ENCODE results near the gene RRAS2. TPM values are rescaled to one million over a fixed set of nuclear protein-coding genes. Genes with fewer than 3 reads are reported as not detected.

Gene RRAS2
- total and polyA plus RNA-seq, 10 of the 15 experiments (the other 5 are each of a cell fraction or from before 2014, with no cell fraction given) = 26.9 to 72.4 (median 45.4) TPM

- TF ChIP-seq CUX1 (IDR thresholded peaks at IDR 0.05; ENCODE audit: insufficient replicate concordance, low read depth, low read length) (no peak), POLR2AphosphoS5 (IDR thresholded peaks at IDR 0.05; ENCODE audit: low read length) (no peak), KLF5 (IDR thresholded peaks at IDR 0.05; ENCODE audit: partially characterized antibody) (no peak), ESRRA (IDR thresholded peaks at IDR 0.05; ENCODE audit: low read length) (no peak)
Measured at GRCh38 chr11:14230407-14230806, 128.6 kb downstream of the RRAS2 start (continued).

DNA sequence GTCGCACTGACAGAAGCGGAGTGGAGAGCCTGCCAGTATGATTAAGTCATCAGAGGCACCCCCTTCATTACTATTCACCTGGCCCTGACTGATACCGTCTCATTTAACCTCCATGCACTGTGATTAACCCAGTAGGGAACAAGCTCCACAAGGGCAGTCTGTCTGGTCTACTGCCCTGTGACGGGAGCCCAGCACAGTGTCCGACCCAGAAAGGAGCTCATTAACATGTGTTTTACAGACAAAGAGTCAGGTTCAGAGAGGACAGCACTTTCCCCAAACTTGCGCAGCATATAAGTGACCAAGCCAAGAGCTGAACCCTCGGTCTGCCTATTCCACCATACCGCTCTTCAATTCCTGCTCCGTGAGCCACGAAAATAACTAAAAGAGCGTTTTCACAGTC, 129.5 kb downstream of the RRAS2 start:
- no peak for FAIRE-seq
- intact Hi-C loops (cut with micrococcal nuclease; ENCODE audit: unreplicated experiment) = no loop called here

More for the DNA sequence above, 129.5 kb downstream of the RRAS2 start:
- TF ChIP-seq, protein P1, sequence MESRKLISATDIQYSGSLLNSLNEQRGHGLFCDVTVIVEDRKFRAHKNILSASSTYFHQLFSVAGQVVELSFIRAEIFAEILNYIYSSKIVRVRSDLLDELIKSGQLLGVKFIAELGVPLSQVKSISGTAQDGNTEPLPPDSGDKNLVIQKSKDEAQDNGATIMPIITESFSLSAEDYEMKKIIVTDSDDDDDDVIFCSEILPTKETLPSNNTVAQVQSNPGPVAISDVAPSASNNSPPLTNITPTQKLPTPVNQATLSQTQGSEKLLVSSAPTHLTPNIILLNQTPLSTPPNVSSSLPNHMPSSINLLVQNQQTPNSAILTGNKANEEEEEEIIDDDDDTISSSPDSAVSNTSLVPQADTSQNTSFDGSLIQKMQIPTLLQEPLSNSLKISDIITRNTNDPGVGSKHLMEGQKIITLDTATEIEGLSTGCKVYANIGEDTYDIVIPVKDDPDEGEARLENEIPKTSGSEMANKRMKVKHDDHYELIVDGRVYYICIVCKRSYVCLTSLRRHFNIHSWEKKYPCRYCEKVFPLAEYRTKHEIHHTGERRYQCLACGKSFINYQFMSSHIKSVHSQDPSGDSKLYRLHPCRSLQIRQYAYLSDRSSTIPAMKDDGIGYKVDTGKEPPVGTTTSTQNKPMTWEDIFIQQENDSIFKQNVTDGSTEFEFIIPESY (IDR thresholded peaks at IDR 0.05) = no peak
- TF ChIP-seq SRF (IDR thresholded peaks at IDR 0.05; ENCODE audit: low read depth in 2 of 2, low read length in 2 of 2) (no peak), BCL3 (IDR thresholded peaks at IDR 0.05; ENCODE audit: borderline replicate concordance, insufficient read depth, low read depth, low read length, poor library complexity, severe bottlenecking) (no peak), SMAD1 (IDR thresholded peaks at IDR 0.05; ENCODE audit: low read depth, partially characterized antibody) (no peak)
- no peak overlapping the region for H2AFZ ChIP-seq (ENCODE audit: control insufficient read depth, low read depth, low read length)
- no peak for ATAC-seq
- H3K9me3 ChIP-seq (replicated peaks; ENCODE audit: control insufficient read depth, insufficient read depth, low read length) = no peaks in the 10 kb centered on the region
- ChIA-PET CTCF (no interaction called here), POLR2A (no interaction called here), RAD21 (ENCODE audit: unreplicated experiment) (no interaction called here), SMC1A (ENCODE audit: uncharacterized antibody, unreplicated experiment) (no interaction called here)
- no peaks in the 10 kb centered on the region for H4K20me1 ChIP-seq (ENCODE audit: control insufficient read depth, insufficient read depth)
- H3K36me3 ChIP-seq (ENCODE audit: control insufficient read depth in 2 of 2, insufficient read depth in 2 of 2, low read length in 1 of 2) = no peaks in the 10 kb centered on the region
- 58% methylated on average over 10 of the region's 11 CpGs for WGBS (ENCODE audit: insufficient coverage, insufficient replicate concordance, low lambda C conversion rate, missing lambda C conversion rate)
- no peaks in the 10 kb centered on the region for H3K79me2 ChIP-seq (ENCODE audit: control insufficient read depth, insufficient read depth, low read length)
- H3K9ac ChIP-seq (ENCODE audit: control insufficient read depth, insufficient read depth, low read length) = no peak overlapping the region
- H3K27me3 ChIP-seq (replicated peaks in 1 of 2; ENCODE audit: control insufficient read depth in 2 of 2, insufficient read depth in 2 of 2, low read length in 1 of 2) = no peaks in the 10 kb centered on the region; a peak in 3 of 4 replicates
- no peak overlapping the region for H3K27ac ChIP-seq (ENCODE audit: control insufficient read depth, insufficient read depth)
- H3K4me3 ChIP-seq = no peak overlapping the region
- in situ Hi-C loops (cut with MboI) = no loop called here
- no peak for DNase-seq (ENCODE audit: low read depth, low spot score)
- H3K4me2 ChIP-seq (ENCODE audit: control insufficient read depth, insufficient read depth) = no peak overlapping the region
- no peaks in the 10 kb centered on the region for H3K4me1 ChIP-seq (ENCODE audit: control insufficient read depth, insufficient read depth, low read length)
- BruUV-seq (replicated peaks) = no TSS peak
